WTC11 (cell line): Measurements from ENCODE around the gene TNN.

ENCODE experiments used
- GABPB1 ChIP-seq: sonication (generic); formaldehyde crosslinking; IDR thresholded peaks from 2 replicates; pipeline ENCODE4 v1.8.1; 2023; ENCODE audit warnings: mild to moderate bottlenecking, missing genetic modification reagents
- MLX ChIP-seq: sonication (generic); formaldehyde crosslinking; IDR thresholded peaks from 2 replicates; pipeline ENCODE4 v1.8.1; 2023; ENCODE audit warnings: mild to moderate bottlenecking, missing genetic modification reagents, moderate library complexity
- TF ChIP-seq, protein P1 (sequence below): fragments of 200-600 bp; IDR thresholded peaks from 2 replicates; pipeline ENCODE4 v1.8.0; 2022; ENCODE audit warnings: antibody characterized with exemption
- TF ChIP-seq, protein P2 (sequence below): sonication (generic); formaldehyde crosslinking; IDR thresholded peaks from 2 replicates; pipeline ENCODE4 v1.8.0; 2022; ENCODE audit warnings: mild to moderate bottlenecking, missing genetic modification reagents

DNA sequence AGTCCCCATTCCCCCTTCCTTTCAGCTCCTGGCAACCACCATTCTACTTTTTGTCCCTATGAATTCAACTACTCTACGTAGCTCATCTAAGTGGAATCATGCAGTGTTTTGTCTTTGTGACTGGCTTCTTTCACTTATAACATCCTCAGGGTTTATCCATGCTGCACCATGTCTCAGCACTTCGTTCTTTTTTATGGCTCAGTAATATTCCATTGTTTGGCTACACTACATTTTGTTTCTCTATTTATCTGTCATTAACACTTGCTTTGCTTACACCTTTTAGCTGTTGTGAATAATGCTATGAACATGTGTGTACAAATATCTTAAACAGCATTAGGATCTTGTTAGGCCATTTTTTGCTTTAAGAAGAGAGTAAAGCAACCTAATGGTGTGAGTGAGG, 42.9 kb upstream of the TNN start:
- TF ChIP-seq, protein P1, sequence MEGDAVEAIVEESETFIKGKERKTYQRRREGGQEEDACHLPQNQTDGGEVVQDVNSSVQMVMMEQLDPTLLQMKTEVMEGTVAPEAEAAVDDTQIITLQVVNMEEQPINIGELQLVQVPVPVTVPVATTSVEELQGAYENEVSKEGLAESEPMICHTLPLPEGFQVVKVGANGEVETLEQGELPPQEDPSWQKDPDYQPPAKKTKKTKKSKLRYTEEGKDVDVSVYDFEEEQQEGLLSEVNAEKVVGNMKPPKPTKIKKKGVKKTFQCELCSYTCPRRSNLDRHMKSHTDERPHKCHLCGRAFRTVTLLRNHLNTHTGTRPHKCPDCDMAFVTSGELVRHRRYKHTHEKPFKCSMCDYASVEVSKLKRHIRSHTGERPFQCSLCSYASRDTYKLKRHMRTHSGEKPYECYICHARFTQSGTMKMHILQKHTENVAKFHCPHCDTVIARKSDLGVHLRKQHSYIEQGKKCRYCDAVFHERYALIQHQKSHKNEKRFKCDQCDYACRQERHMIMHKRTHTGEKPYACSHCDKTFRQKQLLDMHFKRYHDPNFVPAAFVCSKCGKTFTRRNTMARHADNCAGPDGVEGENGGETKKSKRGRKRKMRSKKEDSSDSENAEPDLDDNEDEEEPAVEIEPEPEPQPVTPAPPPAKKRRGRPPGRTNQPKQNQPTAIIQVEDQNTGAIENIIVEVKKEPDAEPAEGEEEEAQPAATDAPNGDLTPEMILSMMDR: no peak
- no peak for TF ChIP-seq MLX (CRISPR knock-in tag)
- TF ChIP-seq, protein P2, sequence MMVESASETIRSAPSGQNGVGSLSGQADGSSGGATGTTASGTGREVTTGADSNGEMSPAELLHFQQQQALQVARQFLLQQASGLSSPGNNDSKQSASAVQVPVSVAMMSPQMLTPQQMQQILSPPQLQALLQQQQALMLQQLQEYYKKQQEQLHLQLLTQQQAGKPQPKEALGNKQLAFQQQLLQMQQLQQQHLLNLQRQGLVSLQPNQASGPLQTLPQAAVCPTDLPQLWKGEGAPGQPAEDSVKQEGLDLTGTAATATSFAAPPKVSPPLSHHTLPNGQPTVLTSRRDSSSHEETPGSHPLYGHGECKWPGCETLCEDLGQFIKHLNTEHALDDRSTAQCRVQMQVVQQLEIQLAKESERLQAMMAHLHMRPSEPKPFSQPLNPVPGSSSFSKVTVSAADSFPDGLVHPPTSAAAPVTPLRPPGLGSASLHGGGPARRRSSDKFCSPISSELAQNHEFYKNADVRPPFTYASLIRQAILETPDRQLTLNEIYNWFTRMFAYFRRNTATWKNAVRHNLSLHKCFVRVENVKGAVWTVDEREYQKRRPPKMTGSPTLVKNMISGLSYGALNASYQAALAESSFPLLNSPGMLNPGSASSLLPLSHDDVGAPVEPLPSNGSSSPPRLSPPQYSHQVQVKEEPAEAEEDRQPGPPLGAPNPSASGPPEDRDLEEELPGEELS (CRISPR knock-in tag): no peak
- TF ChIP-seq GABPB1 (CRISPR knock-in tag): no peak
